Mesendoderm (in vitro differentiated cells): ENCODE results near the gene NLRC5.

Experiments
- DNase-seq: peaks from one replicate; pipeline ENCODE4 v3.0.0; 2013
- H2AK5ac ChIP-seq: 2 replicates; pipeline ENCODE4 v1.6.1; 2013; ENCODE audit warnings: low read length, inconsistent platforms
- H2BK120ac ChIP-seq: 2 replicates; pipeline ENCODE4 v1.6.1; 2013; ENCODE audit warnings: low read depth, mild to moderate bottlenecking, low read length, moderate library complexity, mixed read lengths
- H2BK15ac ChIP-seq: replicated peaks from 2 replicates; pipeline ENCODE4 v1.6.1; 2013; ENCODE audit warnings: low read depth, mild to moderate bottlenecking, moderate library complexity
- H2BK5ac ChIP-seq: 2 replicates; pipeline ENCODE4 v1.6.1; 2013; ENCODE audit warnings: low read length, inconsistent platforms
- H3K18ac ChIP-seq: 2 replicates; pipeline ENCODE4 v1.6.1; 2013; ENCODE audit warnings: mild to moderate bottlenecking, low read length, mixed read lengths
- H3K23ac ChIP-seq: one replicate; pipeline ENCODE4 v1.6.1; 2013; ENCODE audit warnings: low read length
- H3K27ac ChIP-seq: 2 replicates; pipeline ENCODE4 v1.5.1; 2013; ENCODE audit warnings: low read depth, mild to moderate bottlenecking, inconsistent platforms, low read length, moderate library complexity
- H3K27me3 ChIP-seq: 2 replicates; pipeline ENCODE4 v1.6.1; 2013; ENCODE audit warnings: low read length, control low read depth, mild to moderate bottlenecking, inconsistent platforms; ENCODE audit not compliant: insufficient read depth, poor library complexity
- H3K36me3 ChIP-seq: 2 replicates; pipeline ENCODE4 v1.6.1; 2013; ENCODE audit warnings: low read length, inconsistent platforms; ENCODE audit not compliant: control insufficient read depth, insufficient read depth
- H3K4ac ChIP-seq: one replicate; pipeline ENCODE4 v1.6.1; 2013; ENCODE audit warnings: low read depth, mild to moderate bottlenecking, low read length, moderate library complexity
- H3K4me1 ChIP-seq: 2 replicates; pipeline ENCODE4 v1.6.1; 2013; ENCODE audit warnings: low read depth, low read length, inconsistent platforms; ENCODE audit not compliant: control insufficient read depth
- H3K4me2 ChIP-seq: 2 replicates; pipeline ENCODE4 v1.6.1; 2013; ENCODE audit warnings: low read length
- H3K4me3 ChIP-seq: 2 replicates; pipeline ENCODE4 v1.5.1; 2013; ENCODE audit warnings: mild to moderate bottlenecking, low read length
- H3K56ac ChIP-seq: one replicate; pipeline ENCODE4 v1.6.1; 2013; ENCODE audit warnings: low read length
- H3K79me1 ChIP-seq: 2 replicates; pipeline ENCODE4 v1.6.1; 2013; ENCODE audit warnings: low read length, inconsistent platforms
- H3K79me2 ChIP-seq: 2 replicates; pipeline ENCODE4 v1.6.1; 2013; ENCODE audit warnings: mild to moderate bottlenecking, low read length; ENCODE audit not compliant: control insufficient read depth, insufficient read depth
- H3K9ac ChIP-seq: 2 replicates; pipeline ENCODE4 v1.6.1; 2013; ENCODE audit warnings: low read length, inconsistent platforms
- H4K5ac ChIP-seq: one replicate; pipeline ENCODE4 v1.6.1; 2013; ENCODE audit warnings: low read length
- H4K8ac ChIP-seq: one replicate; pipeline ENCODE4 v1.6.1; 2013; ENCODE audit warnings: low read depth, mild to moderate bottlenecking, control low read depth, low read length, moderate library complexity
- WGBS: extraction: QIAGEN DNeasy Blood & Tissue Kit; methylation state at CpG from one replicate; pipeline ENCODE4 v1.1.7; 2013; ENCODE audit warnings: low lambda C conversion rate, missing lambda C conversion rate; ENCODE audit not compliant: insufficient coverage; ENCODE audit errors: extremely low coverage; 5-methylcytosine and 5-hydroxymethylcytosine counted together

The NLRC5 gene

DNA sequence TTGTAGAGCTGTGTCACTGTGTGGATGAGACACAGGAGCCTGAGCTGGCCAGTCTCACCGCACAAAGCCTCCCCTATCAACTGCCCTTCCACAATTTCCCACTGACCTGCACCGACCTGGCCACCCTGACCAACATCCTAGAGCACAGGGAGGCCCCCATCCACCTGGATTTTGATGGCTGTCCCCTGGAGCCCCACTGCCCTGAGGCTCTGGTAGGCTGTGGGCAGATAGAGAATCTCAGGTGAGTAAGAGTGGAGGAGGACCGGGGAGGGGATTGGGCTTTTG, 37.4 kb downstream of the NLRC5 start:
- Histone ChIP-seq H3K23ac (no peak overlapping the region), H3K27me3 (no peaks in the 10 kb centered on the region), H3K79me2 (no peaks in the 10 kb centered on the region), H3K27ac (no peak overlapping the region), H4K8ac (no peak overlapping the region), H3K4me3 (no peak overlapping the region), H2BK15ac (no peak overlapping the region), H3K4me1 (no peaks in the 10 kb centered on the region), H4K5ac (no peak overlapping the region), H3K18ac (no peak overlapping the region), H2BK5ac (no peak overlapping the region), H3K9ac (no peak overlapping the region), H3K56ac (no peak overlapping the region), H3K4me2 (no peak overlapping the region), H3K79me1 (no peaks in the 10 kb centered on the region), H3K36me3 (no peaks in the 10 kb centered on the region), H2BK120ac (no peak overlapping the region), H2AK5ac (no peak overlapping the region), H3K4ac (no peak overlapping the region)
- no CpG with 5 or more reads among the region's 3 CpGs for whole genome bisulfite sequencing
- no peak for DNase-seq

GRCh38 chr16:57027067-57027466, 37.7 kb downstream of the NLRC5 start:
- Histone ChIP-seq H3K36me3 (no peaks in the 10 kb centered on the region), H2AK5ac (no peak overlapping the region), H3K4me1 (no peaks in the 10 kb centered on the region), H3K4me3 (no peak overlapping the region), H2BK120ac (no peak overlapping the region), H3K9ac (no peak overlapping the region), H2BK5ac (no peak overlapping the region), H3K4me2 (no peak overlapping the region), H3K18ac (no peak overlapping the region), H3K4ac (no peak overlapping the region), H3K79me1 (no peaks in the 10 kb centered on the region), H2BK15ac (no peak overlapping the region), H3K27me3 (no peaks in the 10 kb centered on the region), H3K56ac (no peak overlapping the region), H3K79me2 (no peaks in the 10 kb centered on the region), H3K23ac (no peak overlapping the region), H4K8ac (no peak overlapping the region), H3K27ac (no peak overlapping the region), H4K5ac (no peak overlapping the region)
- no peak for DNase-seq
- WGBS = no CpG with 5 or more reads among the region's 2 CpGs

GRCh38 chr16:57028086-57028485, 38.7 kb downstream of the NLRC5 start:
- no peak overlapping the region for H2BK120ac ChIP-seq
- no peak overlapping the region for H4K5ac ChIP-seq
- no peak overlapping the region for H2BK15ac ChIP-seq
- H3K79me1 ChIP-seq = no peaks in the 10 kb centered on the region
- H3K4me1 ChIP-seq = no peaks in the 10 kb centered on the region
- H3K79me2 ChIP-seq = no peaks in the 10 kb centered on the region
- no peak overlapping the region for H3K27ac ChIP-seq
- H3K56ac ChIP-seq = no peak overlapping the region
- H2AK5ac ChIP-seq = no peak overlapping the region
- H3K4me3 ChIP-seq = no peak overlapping the region
- H4K8ac ChIP-seq = no peak overlapping the region
- H3K18ac ChIP-seq = no peak overlapping the region
- H3K9ac ChIP-seq = no peak overlapping the region
- no CpG with 5 or more reads among the region's 4 CpGs for WGBS
- no peak overlapping the region for H2BK5ac ChIP-seq
- no peak overlapping the region for H3K4me2 ChIP-seq
- no peaks in the 10 kb centered on the region for H3K27me3 ChIP-seq
- H3K23ac ChIP-seq = no peak overlapping the region
- no peak overlapping the region for H3K4ac ChIP-seq
- H3K36me3 ChIP-seq = no peaks in the 10 kb centered on the region
- DNase-seq = peak; percentile 35

GRCh38 chr16:57029161-57030160, 40.1 kb downstream of the NLRC5 start:
- no CpG with 5 or more reads among the region's 16 CpGs for WGBS
- Histone ChIP-seq H2BK15ac (no peak overlapping the region), H3K4me1 (no peaks in the 10 kb centered on the region), H3K27ac (no peak overlapping the region), H3K4me2 (no peak overlapping the region), H3K4me3 (no peak overlapping the region), H3K4ac (no peak overlapping the region), H2BK120ac (no peak overlapping the region), H2AK5ac (no peak overlapping the region), H3K9ac (no peak overlapping the region), H3K23ac (no peak overlapping the region), H4K8ac (no peak overlapping the region), H3K27me3 (no peaks in the 10 kb centered on the region), H3K36me3 (no peaks in the 10 kb centered on the region), H3K79me1 (no peaks in the 10 kb centered on the region), H3K18ac (no peak overlapping the region), H3K79me2 (no peaks in the 10 kb centered on the region), H3K56ac (no peak overlapping the region), H4K5ac (no peak overlapping the region), H2BK5ac (no peak overlapping the region)
- DNase-seq = peak; percentile 22

GRCh38 chr16:57030346-57030902, 41.1 kb downstream of the NLRC5 start:
- H3K9ac ChIP-seq = no peak overlapping the region
- H3K27ac ChIP-seq = no peak overlapping the region
- no peak for DNase-seq
- H2BK15ac ChIP-seq = no peak overlapping the region
- no peak overlapping the region for H4K8ac ChIP-seq
- H3K4me1 ChIP-seq = no peaks in the 10 kb centered on the region
- no peak overlapping the region for H3K4me3 ChIP-seq
- H3K4ac ChIP-seq = no peak overlapping the region
- no peak overlapping the region for H2BK5ac ChIP-seq
- H3K18ac ChIP-seq = no peak overlapping the region
- no peaks in the 10 kb centered on the region for H3K79me1 ChIP-seq
- H3K4me2 ChIP-seq = no peak overlapping the region
- no peaks in the 10 kb centered on the region for H3K79me2 ChIP-seq
- no peak overlapping the region for H4K5ac ChIP-seq
- H2AK5ac ChIP-seq = no peak overlapping the region
- no peaks in the 10 kb centered on the region for H3K36me3 ChIP-seq
- no peak overlapping the region for H3K56ac ChIP-seq
- no peak overlapping the region for H2BK120ac ChIP-seq
- WGBS = no CpG with 5 or more reads among the region's 2 CpGs
- no peaks in the 10 kb centered on the region for H3K27me3 ChIP-seq
- H3K23ac ChIP-seq = no peak overlapping the region
